ENCODE data around the gene CDH4. TPM values are rescaled to one million over a fixed set of nuclear protein-coding genes. Genes with fewer than 3 reads are reported as not detected.

Gene CDH4
- total and polyA plus RNA-seq, 2 donors (not counting 1 experiment from before 2014, with no cell fraction given): not detected

GRCh38 chr20:61948586-61949362 lies 696.7 kb downstream of the CDH4 start:
- peaks cover 0 to 15% (median 0%) of the 10 kb centered on the region in 4 experiments for H3K27me3 ChIP-seq (replicated peaks in 1 of 4; ENCODE audit: control extremely low read depth in 1 of 4, control insufficient read depth in 3 of 4, insufficient read depth in 4 of 4, low read length in 3 of 4)
- Mint-ChIP-seq H3K9me3 (ENCODE audit: insufficient read depth) (no peaks in the 10 kb centered on the region), H3K27me3 (peaks cover 4% of the 10 kb centered on the region), H3K4me1 (no peaks in the 10 kb centered on the region), H3K27ac (no peak overlapping the region), H3K4me3 (no peak overlapping the region)
- intact Hi-C loops (cut with micrococcal nuclease): no loop called here
- peaks cover 0 to 3% (median 0%) of the 10 kb centered on the region in 3 donors for H3K9me3 ChIP-seq (ENCODE audit: control extremely low read depth in 1 of 3, control insufficient read depth in 2 of 3, insufficient read depth in 1 of 3, low read length in 2 of 3)
- ATAC-seq (ENCODE audit: low read depth) (no peak), DNase-seq (no peak)
- H3K4me3 ChIP-seq (ENCODE audit: control extremely low read depth in 1 of 5, extremely low read depth in 1 of 5, insufficient read depth in 1 of 5, low read depth in 2 of 5, low read length in 4 of 5): no peak overlapping the region
- H3K36me3 ChIP-seq (replicated peaks in 1 of 2; ENCODE audit: control extremely low read depth in 1 of 2, control insufficient read depth in 1 of 2, extremely low read depth in 1 of 2, insufficient read depth in 2 of 2, low read length in 1 of 2): no peaks in the 10 kb centered on the region
- 94% methylated on average over 21 of the region's 22 CpGs for WGBS (ENCODE audit: insufficient coverage)
- H3K4me1 ChIP-seq (ENCODE audit: control insufficient read depth in 2 of 2, insufficient read depth in 2 of 2, low read length in 2 of 2): no peaks in the 10 kb centered on the region
- POLR2A ChIA-PET: no interaction called here
- H3K79me2 ChIP-seq (ENCODE audit: control insufficient read depth, insufficient read depth, low read length): no peaks in the 10 kb centered on the region
- no peak overlapping the region for H3K4me2 ChIP-seq (replicated peaks; ENCODE audit: low read depth, low read length, poor library complexity, severe bottlenecking)
- no peak overlapping the region for H3K9ac ChIP-seq (ENCODE audit: low read length)
- no peak overlapping the region for H3K27ac ChIP-seq (ENCODE audit: low read length in 2 of 2)
- H2AFZ ChIP-seq (ENCODE audit: insufficient read depth, low read depth, low read length, poor library complexity, severe bottlenecking): no peak overlapping the region
- TF ChIP-seq CTCF (IDR thresholded peaks at IDR 0.05): no peak
- TF ChIP-seq EZH2 (IDR thresholded peaks at IDR 0.05; ENCODE audit: borderline replicate concordance, insufficient read depth, low read depth, low read length, poor library complexity, severe bottlenecking): no peak
- H4K20me1 ChIP-seq (ENCODE audit: control insufficient read depth, insufficient read depth, low read length, poor library complexity, severe bottlenecking): no peaks in the 10 kb centered on the region
- CTCF ChIA-PET: no interaction called here

GRCh38 chr20:61949363-61949713 lies 697.3 kb downstream of the CDH4 start:
- DNase-seq (no peak), ATAC-seq (ENCODE audit: low read depth) (no peak)
- Histone ChIP-seq H3K9ac (ENCODE audit: low read length) (no peak overlapping the region), H3K36me3 (replicated peaks in 1 of 2; ENCODE audit: control extremely low read depth in 1 of 2, control insufficient read depth in 1 of 2, extremely low read depth in 1 of 2, insufficient read depth in 2 of 2, low read length in 1 of 2) (no peaks in the 10 kb centered on the region), H2AFZ (ENCODE audit: insufficient read depth, low read depth, low read length, poor library complexity, severe bottlenecking) (no peak overlapping the region), H3K4me3 (ENCODE audit: control extremely low read depth in 1 of 5, extremely low read depth in 1 of 5, insufficient read depth in 1 of 5, low read depth in 2 of 5, low read length in 4 of 5) (no peak overlapping the region), H3K79me2 (ENCODE audit: control insufficient read depth, insufficient read depth, low read length) (no peaks in the 10 kb centered on the region), H3K27me3 (replicated peaks in 1 of 4; ENCODE audit: control extremely low read depth in 1 of 4, control insufficient read depth in 3 of 4, insufficient read depth in 4 of 4, low read length in 3 of 4) (peaks cover 0 to 15% (median 0%) of the 10 kb centered on the region in 4 experiments), H3K27ac (ENCODE audit: low read length in 2 of 2) (no peak overlapping the region), H3K9me3 (ENCODE audit: control extremely low read depth in 1 of 3, control insufficient read depth in 2 of 3, insufficient read depth in 1 of 3, low read length in 2 of 3) (peaks cover 0 to 3% (median 0%) of the 10 kb centered on the region in 3 donors), H3K4me2 (replicated peaks; ENCODE audit: low read depth, low read length, poor library complexity, severe bottlenecking) (no peak overlapping the region), H4K20me1 (ENCODE audit: control insufficient read depth, insufficient read depth, low read length, poor library complexity, severe bottlenecking) (no peaks in the 10 kb centered on the region), H3K4me1 (ENCODE audit: control insufficient read depth in 2 of 2, insufficient read depth in 2 of 2, low read length in 2 of 2) (no peaks in the 10 kb centered on the region)
- intact Hi-C loops (cut with micrococcal nuclease): no loop called here
- H3K27ac Mint-ChIP-seq: no peak overlapping the region
- H3K4me1 Mint-ChIP-seq: no peaks in the 10 kb centered on the region
- no peak for TF ChIP-seq CTCF (IDR thresholded peaks at IDR 0.05)
- no peak for TF ChIP-seq EZH2 (IDR thresholded peaks at IDR 0.05; ENCODE audit: borderline replicate concordance, insufficient read depth, low read depth, low read length, poor library complexity, severe bottlenecking)
- no peaks in the 10 kb centered on the region for H3K9me3 Mint-ChIP-seq (ENCODE audit: insufficient read depth)
- WGBS (ENCODE audit: insufficient coverage): 88% methylated on average over 7 of the region's 7 CpGs
- ChIA-PET CTCF (no interaction called here), POLR2A (no interaction called here)
- peaks cover 5% of the 10 kb centered on the region for H3K27me3 Mint-ChIP-seq
- no peak overlapping the region for H3K4me3 Mint-ChIP-seq

All from B cell (primary cell).